WTC11 (cell line): ENCODE data around the gene ZNF140. TPM values are rescaled to one million over a fixed set of nuclear protein-coding genes. Genes with fewer than 3 reads are reported as not detected.

Source experiments
- ATAC-seq: fragments of 200-7000 bp; cut with Tn5 transposase; 2 replicates; pipeline ENCODE4 v1.10.0; 2021; ENCODE audit warnings: mild to moderate bottlenecking, moderate library complexity
- CTCF ChIA-PET: fragments of 300-600 bp; sonication (Branson Sonifier 250); formaldehyde crosslinking; loops from one replicate; lab custom pipeline; 2021; ENCODE audit warnings: antibody characterized with exemption; lab: Charles Lee
- POLR2A ChIA-PET: fragments of 350-600 bp; sonication (Branson Sonifier 250); formaldehyde crosslinking; loops from one replicate; lab custom pipeline; 2021; ENCODE audit warnings: antibody characterized with exemption; lab: Charles Lee
- DNase-seq: peaks from one replicate; pipeline ENCODE4 v3.0.0; 2021; ENCODE audit warnings: low spot score
- H3K27ac Mint-ChIP-seq: 2 replicates; pipeline ENCODE4 v1.8.0; 2021; ENCODE audit warnings: mixed read lengths
- H3K27me3 Mint-ChIP-seq: 2 replicates; pipeline ENCODE4 v1.8.0; 2021; ENCODE audit warnings: low read depth, mild to moderate bottlenecking, moderate library complexity, mixed read lengths
- H3K36me3 Mint-ChIP-seq: 2 replicates; pipeline ENCODE4 v1.8.0; 2021; ENCODE audit warnings: mixed read lengths
- H3K4me1 Mint-ChIP-seq: 2 replicates; pipeline ENCODE4 v1.8.0; 2022; ENCODE audit warnings: mixed read lengths
- H3K4me3 Mint-ChIP-seq: 2 replicates; pipeline ENCODE4 v1.8.0; 2021; ENCODE audit warnings: mild to moderate bottlenecking, moderate library complexity, mixed read lengths
- H3K9me3 Mint-ChIP-seq: 2 replicates; pipeline ENCODE4 v1.8.0; 2021; ENCODE audit warnings: mixed read lengths
- AFF4 ChIP-seq: sonication (generic); formaldehyde crosslinking; IDR thresholded peaks from 2 replicates; pipeline ENCODE4 v1.8.1; 2023; ENCODE audit warnings: mild to moderate bottlenecking, missing genetic modification reagents, borderline replicate concordance
- CBFB ChIP-seq: sonication (generic); formaldehyde crosslinking; IDR thresholded peaks from 2 replicates; pipeline ENCODE4 v1.8.1; 2022; ENCODE audit warnings: mild to moderate bottlenecking, low read depth, missing genetic modification reagents
- CTCF ChIP-seq: fragments of 200-600 bp; IDR thresholded peaks from 2 replicates; pipeline ENCODE4 v1.8.0; 2022; ENCODE audit warnings: antibody characterized with exemption
- HMGA2 ChIP-seq: fragments of 250-450 bp; sonication (Bioruptor Pico); IDR thresholded peaks from 2 replicates; pipeline ENCODE4 v1.4.0; 2021; ENCODE audit warnings: mild to moderate bottlenecking, moderate library complexity
- IRF1 ChIP-seq: sonication (generic); formaldehyde crosslinking; IDR thresholded peaks from 2 replicates; pipeline ENCODE4 v1.8.0; 2023; ENCODE audit warnings: missing genetic modification reagents
- MAX ChIP-seq: sonication (generic); formaldehyde crosslinking; IDR thresholded peaks from 2 replicates; pipeline ENCODE4 v1.8.0; 2022; ENCODE audit warnings: mild to moderate bottlenecking, missing genetic modification reagents
- MLX ChIP-seq: sonication (generic); formaldehyde crosslinking; IDR thresholded peaks from 2 replicates; pipeline ENCODE4 v1.8.1; 2023; ENCODE audit warnings: mild to moderate bottlenecking, missing genetic modification reagents, moderate library complexity
- MXD4 ChIP-seq: fragments of 250-450 bp; sonication (Bioruptor Pico); IDR thresholded peaks from 2 replicates; pipeline ENCODE4 v1.8.0; 2021; ENCODE audit warnings: mild to moderate bottlenecking, moderate library complexity, borderline replicate concordance
- NR3C1 ChIP-seq: sonication (generic); formaldehyde crosslinking; conservative IDR thresholded peaks from 2 replicates; pipeline ENCODE4 v1.8.1; 2023; ENCODE audit warnings: low read depth, mild to moderate bottlenecking, missing genetic modification reagents
- SMAD3 ChIP-seq: sonication (generic); formaldehyde crosslinking; IDR thresholded peaks from 2 replicates; pipeline ENCODE4 v1.8.0; 2022; ENCODE audit warnings: missing genetic modification reagents, mild to moderate bottlenecking, borderline replicate concordance
- SP1 ChIP-seq: sonication (generic); formaldehyde crosslinking; conservative IDR thresholded peaks from 2 replicates; pipeline ENCODE4 v1.8.1; 2022; ENCODE audit warnings: missing genetic modification reagents
- TCF7 ChIP-seq: sonication (generic); formaldehyde crosslinking; IDR thresholded peaks from 2 replicates; pipeline ENCODE4 v1.8.0; 2022; ENCODE audit warnings: mild to moderate bottlenecking, low read depth, missing genetic modification reagents, moderate library complexity
- TEAD1 ChIP-seq: sonication (generic); formaldehyde crosslinking; IDR thresholded peaks from 2 replicates; pipeline ENCODE4 v1.8.0; 2022; ENCODE audit warnings: mild to moderate bottlenecking, missing genetic modification reagents
- TEAD4 ChIP-seq: sonication (generic); formaldehyde crosslinking; IDR thresholded peaks from 2 replicates; pipeline ENCODE4 v1.8.0; 2022; ENCODE audit warnings: mild to moderate bottlenecking, missing genetic modification reagents
- ZBTB21 ChIP-seq: sonication (generic); formaldehyde crosslinking; IDR thresholded peaks from 2 replicates; pipeline ENCODE4 v1.8.1; 2023; ENCODE audit warnings: mild to moderate bottlenecking, missing genetic modification reagents, borderline replicate concordance
- ZNF281 ChIP-seq: sonication (generic); formaldehyde crosslinking; IDR thresholded peaks from 2 replicates; pipeline ENCODE4 v1.8.0; 2023; ENCODE audit warnings: mild to moderate bottlenecking, missing genetic modification reagents
- ZNF317 ChIP-seq: sonication (generic); formaldehyde crosslinking; IDR thresholded peaks from 2 replicates; pipeline ENCODE4 v1.8.1; 2023; ENCODE audit warnings: low read depth, mild to moderate bottlenecking, moderate library complexity, missing genetic modification reagents, borderline replicate concordance
- total RNA-seq: library from RNA; stranded (reverse); gene quantifications from 3 replicates; pipeline ENCODE4 v1.2.3, GENCODE V29; 2021

ZNF140 gene
- total RNA-seq, 1 experiment from 2014 or later = 10.3 TPM

GRCh38 chr12:133145981-133146380, 65.3 kb downstream of the ZNF140 start:
- H3K36me3 Mint-ChIP-seq = peaks cover 84% of the 10 kb centered on the region
- H3K27me3 Mint-ChIP-seq = no peaks in the 10 kb centered on the region; the same call in 1 of the 2 replicates
- ChIA-PET POLR2A (no interaction called here), CTCF (no interaction called here)
- no peak overlapping the region for H3K4me3 Mint-ChIP-seq
- H3K4me1 Mint-ChIP-seq = no peaks in the 10 kb centered on the region
- DNase-seq = no peak
- no peak overlapping the region for H3K27ac Mint-ChIP-seq
- peaks cover 50% of the 10 kb centered on the region for H3K9me3 Mint-ChIP-seq
- TF ChIP-seq ZNF281 (CRISPR knock-in tag) (no peak), TCF7 (CRISPR knock-in tag) (no peak), NR3C1 (no peak), SP1 (CRISPR knock-in tag) (no peak), HMGA2 (CRISPR knock-in tag) (no peak), CBFB (CRISPR knock-in tag) (no peak), CTCF (no peak), AFF4 (CRISPR knock-in tag) (no peak)
- TF ChIP-seq, all 79 proteins: peak for 0
- ATAC-seq = no peak

- Mint-ChIP-seq H3K27me3 (no peaks in the 10 kb centered on the region), H3K9me3 (peaks cover 90% of the 10 kb centered on the region), H3K4me3 (no peak overlapping the region)
Measured at GRCh38 chr12:133156125-133156690, 75.5 kb downstream of the ZNF140 start.

More at GRCh38 chr12:133156125-133156690, 75.5 kb downstream of the ZNF140 start:
- H3K36me3 Mint-ChIP-seq = peaks cover 93% of the 10 kb centered on the region
- DNase-seq (no peak), ATAC-seq (no peak)
- CTCF ChIA-PET = no interaction called here
- no peaks in the 10 kb centered on the region for H3K4me1 Mint-ChIP-seq
- TF ChIP-seq ZBTB21 (no peak), MLX (CRISPR knock-in tag) (no peak), TEAD4 (no peak), MAX (CRISPR knock-in tag) (no peak), IRF1 (CRISPR knock-in tag) (no peak), ZNF317 (CRISPR knock-in tag) (no peak), TEAD1 (CRISPR knock-in tag) (no peak), MXD4 (no peak), SMAD3 (CRISPR knock-in tag) (no peak)
- H3K27ac Mint-ChIP-seq = no peak overlapping the region
- POLR2A ChIA-PET = no interaction called here
